Neuronal stem cell (in vitro differentiated cells): ENCODE data around the gene NEXN.

ENCODE experiments used
- DNase-seq: peaks from one replicate; pipeline ENCODE4 v3.0.0-alpha.2; 2013; ENCODE audit warnings: low spot score
- H2AFZ ChIP-seq: one replicate; pipeline ENCODE4 v1.6.1; 2013; ENCODE audit warnings: mild to moderate bottlenecking, low read length, inconsistent platforms
- H2AK5ac ChIP-seq: 2 replicates; pipeline ENCODE4 v1.6.1; 2013; ENCODE audit warnings: low read depth, mild to moderate bottlenecking, inconsistent platforms, low read length, moderate library complexity, mixed read lengths
- H2BK120ac ChIP-seq: 2 replicates; pipeline ENCODE4 v1.6.1; 2013; ENCODE audit warnings: low read depth, mild to moderate bottlenecking, inconsistent platforms, low read length, moderate library complexity, mixed read lengths
- H2BK12ac ChIP-seq: one replicate; pipeline ENCODE4 v1.6.1; 2013; ENCODE audit warnings: low read length, inconsistent platforms
- H2BK15ac ChIP-seq: 2 replicates; pipeline ENCODE4 v1.6.1; 2013; ENCODE audit warnings: mild to moderate bottlenecking, low read length, inconsistent platforms, mixed read lengths
- H2BK5ac ChIP-seq: one replicate; pipeline ENCODE4 v1.6.1; 2013; ENCODE audit warnings: inconsistent platforms, mild to moderate bottlenecking, low read length, moderate library complexity
- H3K14ac ChIP-seq: one replicate; pipeline ENCODE4 v1.6.1; 2013; ENCODE audit warnings: low read length, inconsistent platforms
- H3K18ac ChIP-seq: 2 replicates; pipeline ENCODE4 v1.6.1; 2013; ENCODE audit warnings: low read length, inconsistent platforms
- H3K23ac ChIP-seq: 2 replicates; pipeline ENCODE4 v1.6.1; 2013; ENCODE audit warnings: low read depth, mild to moderate bottlenecking, mixed read lengths, low read length, inconsistent platforms; ENCODE audit not compliant: poor library complexity
- H3K27ac ChIP-seq: replicated peaks from 3 replicates; pipeline ENCODE4 v1.5.1; 2013; ENCODE audit warnings: low read length, inconsistent platforms
- H3K27me3 ChIP-seq, 3 experiments: 2 replicates each; pipeline ENCODE4 v1.6.1; 2013; ENCODE audit warnings: low read length in 3 of 3, mild to moderate bottlenecking in 2 of 3, inconsistent platforms in 1 of 3, low read depth in 1 of 3, mixed read lengths in 1 of 3, moderate library complexity in 1 of 3; ENCODE audit not compliant: control insufficient read depth in 3 of 3, insufficient read depth in 3 of 3
- H3K36me3 ChIP-seq, 2 donors: replicated peaks in 1 of 2; 2 replicates each; pipeline ENCODE4 v1.6.1; 2013; ENCODE audit warnings: low read length in 2 of 2; ENCODE audit not compliant: control insufficient read depth in 2 of 2, insufficient read depth in 2 of 2
- H3K4ac ChIP-seq: 2 replicates; pipeline ENCODE4 v1.6.1; 2013; ENCODE audit warnings: inconsistent platforms, mild to moderate bottlenecking, low read length, moderate library complexity
- H3K4me1 ChIP-seq, 2 donors: 1 replicate in 1 of 2; 2 replicates in 1 of 2; pipeline ENCODE4 v1.6.1; 2013; ENCODE audit warnings: low read length in 2 of 2, low read depth in 1 of 2; ENCODE audit not compliant: control insufficient read depth in 2 of 2, insufficient read depth in 1 of 2
- H3K4me2 ChIP-seq: one replicate; pipeline ENCODE4 v1.6.1; 2013; ENCODE audit warnings: mild to moderate bottlenecking, low read length, inconsistent platforms; ENCODE audit not compliant: insufficient read depth, poor library complexity, severe bottlenecking
- H3K4me3 ChIP-seq, 2 donors: 2 replicates each; pipeline ENCODE4 v1.5.1; 2013; ENCODE audit warnings: low read length in 2 of 2, mild to moderate bottlenecking in 2 of 2, inconsistent platforms in 1 of 2, moderate library complexity in 1 of 2
- H3K79me1 ChIP-seq: one replicate; pipeline ENCODE4 v1.6.1; 2013; ENCODE audit warnings: low read depth, mild to moderate bottlenecking, inconsistent platforms, low read length, moderate library complexity
- H3K9ac ChIP-seq: one replicate; pipeline ENCODE4 v1.6.1; 2013; ENCODE audit warnings: mild to moderate bottlenecking, low read depth, low read length, inconsistent platforms; ENCODE audit not compliant: poor library complexity
- H3K9me3 ChIP-seq, 2 donors: replicated peaks in 1 of 2; 2 replicates each; pipeline versions ENCODE3 to v1.6.1; 2013; ENCODE audit warnings: low read length in 2 of 2, mild to moderate bottlenecking in 2 of 2, inconsistent platforms in 1 of 2, low read depth in 1 of 2, mixed read lengths in 1 of 2, moderate library complexity in 1 of 2; ENCODE audit not compliant: control insufficient read depth in 2 of 2, insufficient read depth in 1 of 2
- H4K8ac ChIP-seq: one replicate; pipeline ENCODE4 v1.6.1; 2013; ENCODE audit warnings: low read depth, mild to moderate bottlenecking, inconsistent platforms, low read length, moderate library complexity
- H4K91ac ChIP-seq: one replicate; pipeline ENCODE4 v1.6.1; 2013; ENCODE audit warnings: low read length, low read depth, mild to moderate bottlenecking, inconsistent platforms; ENCODE audit not compliant: poor library complexity
- WGBS, 2 donors: extraction: QIAGEN DNeasy Blood & Tissue Kit; methylation state at CpG; one replicate each; pipeline ENCODE4 v1.1.7; 2013; ENCODE audit warnings: missing lambda C conversion rate in 2 of 2, mixed read lengths in 1 of 2; ENCODE audit not compliant: insufficient read length in 2 of 2, insufficient replicate concordance in 1 of 2; ENCODE audit errors: extremely low coverage in 2 of 2; 5-methylcytosine and 5-hydroxymethylcytosine counted together

The NEXN gene

GRCh38 chr1:77961392-77961791 lies 73.0 kb downstream of the NEXN start:
- Histone ChIP-seq H3K36me3 (peaks cover 44 to 100% of the 10 kb centered on the region in 2 donors), H2AFZ (no peak overlapping the region)

GRCh38 chr1:77966291-77966690 lies 77.9 kb downstream of the NEXN start:
- no peak overlapping the region for H3K27ac ChIP-seq

More at GRCh38 chr1:77961392-77961791, 73.0 kb downstream of the NEXN start:
- no CpG with 5 or more reads among the region's 2 CpGs for WGBS, 2 donors
- Histone ChIP-seq H3K9ac (no peak overlapping the region), H3K4me3 (no peak overlapping the region), H3K9me3 (no peaks in the 10 kb centered on the region), H3K4me1 (no peaks in the 10 kb centered on the region), H4K8ac (no peak overlapping the region), H3K27me3 (no peaks in the 10 kb centered on the region), H2BK15ac (no peak overlapping the region), H2BK12ac (no peak overlapping the region), H2AK5ac (no peak overlapping the region), H2BK5ac (no peak overlapping the region), H3K4me2 (no peak overlapping the region), H4K91ac (no peak overlapping the region), H3K23ac (no peak overlapping the region), H3K27ac (no peak overlapping the region), H3K4ac (no peak overlapping the region), H3K18ac (no peak overlapping the region), H2BK120ac (no peak overlapping the region), H3K79me1 (no peaks in the 10 kb centered on the region), H3K14ac (no peak overlapping the region)
- DNase-seq: no peak

GRCh38 chr1:77970192-77970591 lies 81.8 kb downstream of the NEXN start:
- Histone ChIP-seq H3K79me1 (peaks cover 1% of the 10 kb centered on the region), H4K91ac (no peak overlapping the region), H3K4me3 (no peak overlapping the region), H2AK5ac (no peak overlapping the region), H2BK5ac (no peak overlapping the region), H3K27me3 (no peaks in the 10 kb centered on the region), H3K4ac (no peak overlapping the region), H3K14ac (no peak overlapping the region), H2BK15ac (no peak overlapping the region), H3K4me1 (no peaks in the 10 kb centered on the region), H3K27ac (no peak overlapping the region), H3K9ac (no peak overlapping the region), H3K36me3 (peaks cover 11 to 99% of the 10 kb centered on the region in 2 donors), H3K18ac (no peak overlapping the region), H3K9me3 (peaks cover 0 to 23% of the 10 kb centered on the region in 2 donors), H2BK12ac (no peak overlapping the region), H4K8ac (no peak overlapping the region), H3K23ac (no peak overlapping the region), H3K4me2 (no peak overlapping the region), H2BK120ac (no peak overlapping the region), H2AFZ (no peak overlapping the region)
- DNase-seq: no peak
- WGBS, 2 donors: no CpG with 5 or more reads among the region's 1 CpG

More at GRCh38 chr1:77966291-77966690, 77.9 kb downstream of the NEXN start:
- H3K4me1 ChIP-seq: no peaks in the 10 kb centered on the region
- H4K8ac ChIP-seq: no peak overlapping the region
- no peak overlapping the region for H3K9ac ChIP-seq
- no CpG with 5 or more reads among the region's 3 CpGs for WGBS, 2 donors
- DNase-seq: no peak
- no peaks in the 10 kb centered on the region for H3K27me3 ChIP-seq
- peaks cover 0 to 2% of the 10 kb centered on the region in 2 donors for H3K9me3 ChIP-seq
- H2BK120ac ChIP-seq: no peak overlapping the region
- no peak overlapping the region for H3K4me3 ChIP-seq
- no peak overlapping the region for H2AFZ ChIP-seq
- no peak overlapping the region for H2BK15ac ChIP-seq
- H2BK12ac ChIP-seq: no peak overlapping the region
- H3K23ac ChIP-seq: no peak overlapping the region
- H2BK5ac ChIP-seq: no peak overlapping the region
- no peak overlapping the region for H3K4me2 ChIP-seq
- no peak overlapping the region for H3K18ac ChIP-seq
- no peak overlapping the region for H3K4ac ChIP-seq
- H4K91ac ChIP-seq: no peak overlapping the region
- peaks cover 30 to 100% of the 10 kb centered on the region in 2 donors for H3K36me3 ChIP-seq
- no peak overlapping the region for H2AK5ac ChIP-seq
- H3K79me1 ChIP-seq: peaks cover 1% of the 10 kb centered on the region
- H3K14ac ChIP-seq: no peak overlapping the region

GRCh38 chr1:77972080-77972479 lies 83.7 kb downstream of the NEXN start:
- H3K27me3 ChIP-seq: no peaks in the 10 kb centered on the region
- H3K14ac ChIP-seq: no peak overlapping the region
- no CpG with 5 or more reads among the region's 3 CpGs for WGBS, 2 donors
- H3K23ac ChIP-seq: no peak overlapping the region
- peaks cover 1% of the 10 kb centered on the region for H3K79me1 ChIP-seq
- no peak overlapping the region for H2BK12ac ChIP-seq
- no peak overlapping the region for H3K4me3 ChIP-seq
- no peak overlapping the region for H3K27ac ChIP-seq
- no peak overlapping the region for H3K4me2 ChIP-seq
- H3K18ac ChIP-seq: no peak overlapping the region
- no peak overlapping the region for H4K8ac ChIP-seq
- H4K91ac ChIP-seq: no peak overlapping the region
- H3K9me3 ChIP-seq: peaks cover 0 to 42% of the 10 kb centered on the region in 2 donors
- peaks cover 4 to 99% of the 10 kb centered on the region in 2 donors for H3K36me3 ChIP-seq
- DNase-seq: no peak
- no peak overlapping the region for H2AK5ac ChIP-seq
- no peak overlapping the region for H2BK5ac ChIP-seq
- no peak overlapping the region for H3K9ac ChIP-seq
- H2BK120ac ChIP-seq: no peak overlapping the region
- peaks cover 0 to 3% of the 10 kb centered on the region in 2 donors for H3K4me1 ChIP-seq
- no peak overlapping the region for H3K4ac ChIP-seq
- H2AFZ ChIP-seq: no peak overlapping the region
- H2BK15ac ChIP-seq: no peak overlapping the region
